HG03439 (cell line): ENCODE data around the gene DHRS12.

Experiments
- ATAC-seq: cut with Tn5 transposase; IDR thresholded peaks from one replicate; pipeline ENCODE4 v1.9.1; 2021; ENCODE audit warnings: mild to moderate bottlenecking, moderate library complexity; ENCODE audit not compliant: unreplicated experiment

DHRS12 gene

GRCh38 chr13:51764184-51765141 lies 39.5 kb downstream of the DHRS12 start:
- peak; percentile 89 for ATAC-seq

GRCh38 chr13:51763486-51763885 lies 40.5 kb downstream of the DHRS12 start:
- ATAC-seq = no peak

- no peak for ATAC-seq
Measured at GRCh38 chr13:51761643-51762350, 42.2 kb downstream of the DHRS12 start.

- ATAC-seq = no peak
Measured at GRCh38 chr13:51760592-51760991, 43.4 kb downstream of the DHRS12 start.

- no peak for ATAC-seq
Measured at GRCh38 chr13:51759240-51759639, 44.7 kb downstream of the DHRS12 start.

- ATAC-seq = no peak
Measured at GRCh38 chr13:51758691-51759090, 45.3 kb downstream of the DHRS12 start.

- ATAC-seq = no peak
Measured at GRCh38 chr13:51756651-51757050, 47.3 kb downstream of the DHRS12 start.

GRCh38 chr13:51747438-51748434 lies 56.2 kb downstream of the DHRS12 start:
- ATAC-seq = no peak

GRCh38 chr13:51746802-51747201 lies 57.2 kb downstream of the DHRS12 start:
- ATAC-seq = no peak

- ATAC-seq = no peak
Measured at GRCh38 chr13:51745243-51745642, 58.7 kb downstream of the DHRS12 start.

GRCh38 chr13:51742611-51743010 lies 61.4 kb downstream of the DHRS12 start:
- ATAC-seq = no peak

- ATAC-seq = no peak
Measured at GRCh38 chr13:51742031-51742430, 61.9 kb downstream of the DHRS12 start.

GRCh38 chr13:51740698-51741097 lies 63.3 kb downstream of the DHRS12 start:
- no peak for ATAC-seq

- no peak for ATAC-seq
Measured at GRCh38 chr13:51739027-51739764, 64.8 kb downstream of the DHRS12 start.

GRCh38 chr13:51738226-51738905 lies 65.6 kb downstream of the DHRS12 start:
- no peak for ATAC-seq

- ATAC-seq = no peak
Measured at GRCh38 chr13:51737609-51738008, 66.4 kb downstream of the DHRS12 start.

- ATAC-seq = no peak
Measured at GRCh38 chr13:51734786-51735185, 69.2 kb downstream of the DHRS12 start.

GRCh38 chr13:51733374-51734298 lies 70.3 kb downstream of the DHRS12 start:
- no peak for ATAC-seq
